ENCODE measurements around the gene MYCBPAP. TPM values are rescaled to one million over a fixed set of nuclear protein-coding genes. Genes with fewer than 3 reads are reported as not detected.

The MYCBPAP gene
- total and polyA plus RNA-seq, 2 experiments from 2014 or later: 0.32 to 1.4 TPM

DNA sequence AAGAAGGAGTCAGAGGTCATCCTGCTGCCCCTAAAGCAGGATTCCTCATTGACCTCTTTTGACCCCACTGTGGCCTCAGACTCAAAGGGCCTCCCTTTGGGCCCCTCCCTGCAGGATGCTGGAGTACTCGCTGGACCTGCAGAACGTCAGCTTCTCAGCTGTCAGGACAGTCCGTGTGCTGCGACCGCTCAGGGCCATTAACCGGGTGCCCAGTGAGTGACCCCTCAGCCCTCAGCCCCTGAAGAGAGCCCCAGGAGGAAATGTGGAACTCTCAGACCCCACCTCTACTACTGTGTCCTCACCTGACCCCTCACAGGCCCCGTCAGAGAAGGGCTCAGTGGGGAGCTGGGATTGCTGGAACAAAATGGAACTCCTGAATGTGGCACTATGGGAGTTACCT lies 61.4 kb downstream of the MYCBPAP start:
- no peak for DNase-seq
- H3K9me3 ChIP-seq (ENCODE audit: low read depth): no peaks in the 10 kb centered on the region
- H3F3A ChIP-seq (ENCODE audit: insufficient read depth): no peaks in the 10 kb centered on the region; the same call in 1 of the 2 replicates
- no peaks in the 10 kb centered on the region for H3K36me3 ChIP-seq (ENCODE audit: low read depth)
- H3K9ac ChIP-seq: no peak overlapping the region
- no peak overlapping the region for H3K4me2 ChIP-seq (ENCODE audit: unreplicated experiment)
- H3K79me2 ChIP-seq (ENCODE audit: insufficient read depth): no peaks in the 10 kb centered on the region
- H4K20me1 ChIP-seq (ENCODE audit: insufficient read depth): no peaks in the 10 kb centered on the region
- in situ Hi-C loops (cut with MboI): no loop called here
- 94 to 95% methylated on average over 7 of the region's 7 CpGs for WGBS, 2 experiments (ENCODE audit: low coverage in 1 of 2, low lambda C conversion rate in 2 of 2, missing lambda C conversion rate in 2 of 2)
- H3K9me2 ChIP-seq (ENCODE audit: insufficient read depth): no peaks in the 10 kb centered on the region
- no peak overlapping the region for H3K4me3 ChIP-seq
- H3K27me3 ChIP-seq (replicated peaks; ENCODE audit: insufficient read depth): no peaks in the 10 kb centered on the region
- H3K4me1 ChIP-seq (ENCODE audit: insufficient read depth): peaks cover 6% of the 10 kb centered on the region
- TF ChIP-seq EZH2 (IDR thresholded peaks at IDR 0.05; ENCODE audit: insufficient read depth, poor library complexity, severe bottlenecking): no peak
- TF ChIP-seq EZH2phosphoT487 (IDR thresholded peaks at IDR 0.05; ENCODE audit: insufficient read depth, low read depth): no peak
- no peak overlapping the region for H2AFZ ChIP-seq
- no peak overlapping the region for H3K27ac ChIP-seq

DNA sequence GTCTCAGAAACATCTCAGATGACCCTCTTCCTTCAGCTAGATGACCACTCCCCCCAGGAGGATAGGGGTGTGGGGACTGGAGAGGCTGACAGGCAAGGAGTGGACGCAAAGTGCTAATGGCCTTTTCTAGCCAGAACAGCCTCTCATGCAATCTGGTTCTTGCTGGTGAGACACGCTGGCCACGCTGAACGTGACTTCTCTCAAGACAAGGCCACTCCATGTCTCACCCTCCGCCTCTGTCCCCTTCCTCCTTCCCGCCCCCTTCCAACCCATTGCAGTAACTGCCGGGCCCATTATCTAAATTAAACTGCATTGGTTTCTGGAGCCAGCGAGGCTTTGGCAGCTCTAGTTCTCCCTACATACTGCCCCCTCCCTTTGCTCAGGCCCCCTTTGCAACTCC lies 61.8 kb downstream of the MYCBPAP start:
- no peaks in the 10 kb centered on the region for H3K9me3 ChIP-seq (ENCODE audit: low read depth)
- H3K36me3 ChIP-seq (ENCODE audit: low read depth): no peaks in the 10 kb centered on the region
- no peaks in the 10 kb centered on the region; the same call in 1 of the 2 replicates for H3F3A ChIP-seq (ENCODE audit: insufficient read depth)
- no peaks in the 10 kb centered on the region for H3K27me3 ChIP-seq (replicated peaks; ENCODE audit: insufficient read depth)
- no peaks in the 10 kb centered on the region for H3K79me2 ChIP-seq (ENCODE audit: insufficient read depth)
- TF ChIP-seq EZH2phosphoT487 (IDR thresholded peaks at IDR 0.05; ENCODE audit: insufficient read depth, low read depth) (no peak), EZH2 (IDR thresholded peaks at IDR 0.05; ENCODE audit: insufficient read depth, poor library complexity, severe bottlenecking) (no peak)
- no peak for DNase-seq
- no peak overlapping the region for H3K9ac ChIP-seq
- H4K20me1 ChIP-seq (ENCODE audit: insufficient read depth): no peaks in the 10 kb centered on the region
- no peak overlapping the region for H3K4me2 ChIP-seq (ENCODE audit: unreplicated experiment)
- WGBS, 2 experiments (ENCODE audit: low coverage in 1 of 2, low lambda C conversion rate in 2 of 2, missing lambda C conversion rate in 2 of 2): 93% methylated on average over 8 of the region's 8 CpGs
- H3K4me3 ChIP-seq: no peak overlapping the region
- 0 out of 2 replicates have a peak, but pooled peaks cover 4% of the 10 kb centered on the region for H3K4me1 ChIP-seq (ENCODE audit: insufficient read depth)
- in situ Hi-C loops (cut with MboI): no loop called here
- H3K27ac ChIP-seq: no peak overlapping the region
- no peak overlapping the region for H2AFZ ChIP-seq
- no peaks in the 10 kb centered on the region for H3K9me2 ChIP-seq (ENCODE audit: insufficient read depth)

DNA sequence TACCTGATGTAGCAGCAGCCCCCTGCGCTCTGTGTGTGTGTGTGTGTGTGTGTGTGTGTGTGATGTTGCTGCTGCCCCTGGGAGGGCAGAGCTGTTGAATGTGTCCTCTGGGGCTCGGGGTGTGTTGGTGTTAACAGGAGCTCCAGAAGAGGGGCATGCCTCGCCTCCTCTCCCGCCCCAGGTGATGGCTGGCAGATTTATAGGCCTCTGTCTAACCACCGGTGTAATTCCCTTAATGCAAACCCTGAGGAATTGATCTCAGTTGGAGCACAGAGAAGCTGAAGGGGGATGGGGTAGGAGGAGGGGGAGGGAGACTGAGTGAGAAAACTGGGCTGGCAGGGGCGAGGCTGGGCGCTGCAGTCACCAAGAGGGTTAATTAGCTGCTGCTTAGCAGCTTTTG lies 62.3 kb downstream of the MYCBPAP start:
- Histone ChIP-seq H3K4me2 (ENCODE audit: unreplicated experiment) (no peak overlapping the region), H3K4me3 (no peak overlapping the region), H3K9me2 (ENCODE audit: insufficient read depth) (no peaks in the 10 kb centered on the region), H3K27ac (no peak overlapping the region), H3K9ac (no peak overlapping the region), H3K79me2 (ENCODE audit: insufficient read depth) (no peaks in the 10 kb centered on the region), H4K20me1 (ENCODE audit: insufficient read depth) (no peaks in the 10 kb centered on the region), H2AFZ (no peak overlapping the region), H3K27me3 (replicated peaks; ENCODE audit: insufficient read depth) (no peaks in the 10 kb centered on the region), H3F3A (ENCODE audit: insufficient read depth) (no peaks in the 10 kb centered on the region; the same call in 1 of the 2 replicates), H3K4me1 (ENCODE audit: insufficient read depth) (0 out of 2 replicates have a peak, but pooled peaks cover 1% of the 10 kb centered on the region), H3K9me3 (ENCODE audit: low read depth) (no peaks in the 10 kb centered on the region), H3K36me3 (ENCODE audit: low read depth) (no peaks in the 10 kb centered on the region)
- 82 to 91% methylated on average over 7 of the region's 7 CpGs for WGBS, 2 experiments (ENCODE audit: low coverage in 1 of 2, low lambda C conversion rate in 2 of 2, missing lambda C conversion rate in 2 of 2)
- DNase-seq: no peak
- in situ Hi-C loops (cut with MboI): no loop called here
- no peak for TF ChIP-seq EZH2phosphoT487 (IDR thresholded peaks at IDR 0.05; ENCODE audit: insufficient read depth, low read depth)
- no peak for TF ChIP-seq EZH2 (IDR thresholded peaks at IDR 0.05; ENCODE audit: insufficient read depth, poor library complexity, severe bottlenecking)

DNA sequence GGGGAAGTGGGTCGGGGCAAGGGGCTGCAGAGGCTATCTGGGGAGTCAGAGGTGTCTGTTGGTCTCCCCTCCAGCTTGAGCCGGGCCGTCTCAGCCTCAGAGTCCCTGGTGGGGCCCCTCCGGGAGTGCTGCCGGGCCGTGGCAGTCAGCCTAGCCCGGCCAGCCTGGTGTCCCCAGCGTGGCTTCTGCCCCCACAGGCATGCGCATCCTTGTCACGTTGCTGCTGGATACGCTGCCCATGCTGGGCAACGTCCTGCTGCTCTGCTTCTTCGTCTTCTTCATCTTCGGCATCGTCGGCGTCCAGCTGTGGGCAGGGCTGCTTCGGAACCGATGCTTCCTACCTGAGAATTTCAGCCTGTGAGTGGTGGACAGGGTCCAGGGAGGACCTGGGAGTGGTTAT lies 63.4 kb downstream of the MYCBPAP start:
- TF ChIP-seq EZH2phosphoT487 (IDR thresholded peaks at IDR 0.05; ENCODE audit: insufficient read depth, low read depth) (no peak), EZH2 (IDR thresholded peaks at IDR 0.05; ENCODE audit: insufficient read depth, poor library complexity, severe bottlenecking) (no peak)
- in situ Hi-C loops (cut with MboI): no loop called here
- H3K36me3 ChIP-seq (ENCODE audit: low read depth): no peaks in the 10 kb centered on the region
- no peaks in the 10 kb centered on the region for H3K4me1 ChIP-seq (ENCODE audit: insufficient read depth)
- no peak overlapping the region for H3K27ac ChIP-seq
- H3K4me2 ChIP-seq (ENCODE audit: unreplicated experiment): no peak overlapping the region
- no peaks in the 10 kb centered on the region for H3K9me3 ChIP-seq (ENCODE audit: low read depth)
- no peaks in the 10 kb centered on the region for H3F3A ChIP-seq (ENCODE audit: insufficient read depth)
- no peaks in the 10 kb centered on the region for H3K9me2 ChIP-seq (ENCODE audit: insufficient read depth)
- 80 to 83% methylated on average over 18 to 19 of the region's 19 CpGs for WGBS, 2 experiments (ENCODE audit: low coverage in 1 of 2, low lambda C conversion rate in 2 of 2, missing lambda C conversion rate in 2 of 2)
- H3K9ac ChIP-seq: no peak overlapping the region
- no peak overlapping the region for H3K4me3 ChIP-seq
- no peaks in the 10 kb centered on the region for H3K27me3 ChIP-seq (replicated peaks; ENCODE audit: insufficient read depth)
- H3K79me2 ChIP-seq (ENCODE audit: insufficient read depth): no peaks in the 10 kb centered on the region
- DNase-seq: no peak
- H4K20me1 ChIP-seq (ENCODE audit: insufficient read depth): no peaks in the 10 kb centered on the region
- H2AFZ ChIP-seq: no peak overlapping the region

DNA sequence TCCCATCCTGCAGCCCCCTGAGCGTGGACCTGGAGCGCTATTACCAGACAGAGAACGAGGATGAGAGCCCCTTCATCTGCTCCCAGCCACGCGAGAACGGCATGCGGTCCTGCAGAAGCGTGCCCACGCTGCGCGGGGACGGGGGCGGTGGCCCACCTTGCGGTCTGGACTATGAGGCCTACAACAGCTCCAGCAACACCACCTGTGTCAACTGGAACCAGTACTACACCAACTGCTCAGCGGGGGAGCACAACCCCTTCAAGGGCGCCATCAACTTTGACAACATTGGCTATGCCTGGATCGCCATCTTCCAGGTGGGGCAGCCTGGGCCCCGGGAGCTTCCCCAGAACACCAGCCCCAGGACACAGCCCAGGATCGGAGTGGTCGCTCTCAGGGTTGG lies 64.3 kb downstream of the MYCBPAP start:
- no peaks in the 10 kb centered on the region for H3K9me3 ChIP-seq (ENCODE audit: low read depth)
- no peak overlapping the region for H3K4me3 ChIP-seq
- no peak overlapping the region for H3K4me2 ChIP-seq (ENCODE audit: unreplicated experiment)
- WGBS, 2 experiments (ENCODE audit: low coverage in 1 of 2, low lambda C conversion rate in 2 of 2, missing lambda C conversion rate in 2 of 2): 95% methylated on average over 20 of the region's 20 CpGs
- no peaks in the 10 kb centered on the region for H4K20me1 ChIP-seq (ENCODE audit: insufficient read depth)
- in situ Hi-C loops (cut with MboI): no loop called here
- TF ChIP-seq EZH2 (IDR thresholded peaks at IDR 0.05; ENCODE audit: insufficient read depth, poor library complexity, severe bottlenecking): no peak
- no peak for TF ChIP-seq EZH2phosphoT487 (IDR thresholded peaks at IDR 0.05; ENCODE audit: insufficient read depth, low read depth)
- DNase-seq: no peak
- H2AFZ ChIP-seq: no peak overlapping the region
- H3K9ac ChIP-seq: no peak overlapping the region
- H3K36me3 ChIP-seq (ENCODE audit: low read depth): no peaks in the 10 kb centered on the region
- H3K79me2 ChIP-seq (ENCODE audit: insufficient read depth): no peaks in the 10 kb centered on the region
- no peaks in the 10 kb centered on the region for H3K4me1 ChIP-seq (ENCODE audit: insufficient read depth)
- H3F3A ChIP-seq (ENCODE audit: insufficient read depth): no peaks in the 10 kb centered on the region
- H3K27ac ChIP-seq: no peak overlapping the region
- H3K27me3 ChIP-seq (replicated peaks; ENCODE audit: insufficient read depth): no peaks in the 10 kb centered on the region
- H3K9me2 ChIP-seq (ENCODE audit: insufficient read depth): no peaks in the 10 kb centered on the region
